ENCODE measurements around the gene RBBP4.
A peak's percentile ranks its signal among the peaks of the same experiment; 100 is the strongest.
"Not testable (repeated sequence)": the region's sequence is repeated elsewhere in the genome, so short reads cannot be mapped to it uniquely, and the experiment has no call there.

RBBP4 gene

DNA sequence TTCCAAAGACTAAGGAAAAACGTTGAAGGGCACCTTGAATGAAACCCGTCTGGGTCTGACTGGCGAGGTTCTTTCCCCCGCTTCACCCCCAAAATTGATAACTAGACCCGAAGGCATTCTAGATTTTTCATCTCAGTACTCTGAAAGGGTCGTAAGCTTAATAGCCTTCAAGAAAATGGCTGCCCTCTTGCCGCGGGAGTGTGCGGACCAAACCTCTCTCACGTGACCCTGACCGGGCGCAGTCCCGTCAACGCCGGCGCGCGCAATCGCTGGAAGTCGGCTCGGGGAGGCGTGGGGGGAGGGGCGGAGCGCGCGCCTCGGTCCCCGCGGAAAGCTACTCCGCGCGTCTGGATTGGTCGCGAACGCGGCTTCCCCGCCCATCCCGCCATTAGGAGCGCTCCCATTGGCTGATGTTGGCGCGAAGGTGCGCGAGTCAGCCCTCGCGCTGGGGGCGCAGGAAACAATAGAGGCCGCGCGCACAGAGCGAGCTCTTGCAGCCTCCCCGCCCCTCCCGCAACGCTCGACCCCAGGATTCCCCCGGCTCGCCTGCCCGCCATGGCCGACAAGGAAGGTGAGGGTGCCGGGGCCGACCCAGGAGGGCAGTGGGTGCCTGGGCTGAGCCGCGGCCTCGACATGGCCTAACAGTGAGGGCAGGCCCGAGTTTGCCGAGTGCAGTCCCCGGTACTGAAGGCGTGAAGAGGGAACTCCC is at the start of gene RBBP4:
Gene RBBP4 (plus strand): TSS at position 457 of the 709 bp plus-strand sequence. CDS start 99 bp downstream, at position 556.
- peak; percentile 95 for DNase-seq (ENCODE audit: low read depth)

DNA sequence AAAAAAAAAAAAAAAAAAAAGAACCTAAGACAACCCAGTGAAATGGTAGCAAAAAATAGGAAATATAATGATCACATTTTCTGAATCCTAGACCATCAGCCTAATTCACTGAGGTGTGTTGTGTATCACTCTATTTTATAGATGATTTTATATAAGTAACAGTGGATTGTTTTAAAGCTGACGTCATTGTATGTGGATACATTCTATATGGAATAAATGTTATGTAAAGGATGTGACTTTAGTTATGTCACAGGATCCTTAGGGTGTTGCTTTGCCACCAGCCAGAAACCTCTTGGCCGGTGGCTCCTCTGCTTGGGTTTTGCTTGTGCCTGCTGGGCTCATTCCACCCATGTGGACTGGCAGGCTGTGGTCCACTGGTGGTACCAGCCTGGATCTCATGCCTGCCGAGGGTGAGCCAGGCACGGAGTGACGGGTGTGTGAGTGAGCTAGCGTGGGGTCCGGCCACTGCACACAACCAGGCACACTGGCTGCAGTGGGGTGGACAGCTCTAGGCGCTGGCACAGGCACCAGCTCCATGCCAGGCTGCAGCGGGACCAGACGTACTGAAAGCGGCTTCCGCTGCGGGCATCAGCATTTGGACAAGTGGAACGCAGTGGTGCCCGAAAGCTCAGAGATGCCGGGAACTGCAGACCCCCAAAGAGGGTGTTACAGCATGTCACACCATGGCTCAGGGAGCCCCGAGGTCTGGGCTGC is 45.1 kb upstream of the RBBP4 start:
- DNase-seq (ENCODE audit: low read depth) = no peak

DNA sequence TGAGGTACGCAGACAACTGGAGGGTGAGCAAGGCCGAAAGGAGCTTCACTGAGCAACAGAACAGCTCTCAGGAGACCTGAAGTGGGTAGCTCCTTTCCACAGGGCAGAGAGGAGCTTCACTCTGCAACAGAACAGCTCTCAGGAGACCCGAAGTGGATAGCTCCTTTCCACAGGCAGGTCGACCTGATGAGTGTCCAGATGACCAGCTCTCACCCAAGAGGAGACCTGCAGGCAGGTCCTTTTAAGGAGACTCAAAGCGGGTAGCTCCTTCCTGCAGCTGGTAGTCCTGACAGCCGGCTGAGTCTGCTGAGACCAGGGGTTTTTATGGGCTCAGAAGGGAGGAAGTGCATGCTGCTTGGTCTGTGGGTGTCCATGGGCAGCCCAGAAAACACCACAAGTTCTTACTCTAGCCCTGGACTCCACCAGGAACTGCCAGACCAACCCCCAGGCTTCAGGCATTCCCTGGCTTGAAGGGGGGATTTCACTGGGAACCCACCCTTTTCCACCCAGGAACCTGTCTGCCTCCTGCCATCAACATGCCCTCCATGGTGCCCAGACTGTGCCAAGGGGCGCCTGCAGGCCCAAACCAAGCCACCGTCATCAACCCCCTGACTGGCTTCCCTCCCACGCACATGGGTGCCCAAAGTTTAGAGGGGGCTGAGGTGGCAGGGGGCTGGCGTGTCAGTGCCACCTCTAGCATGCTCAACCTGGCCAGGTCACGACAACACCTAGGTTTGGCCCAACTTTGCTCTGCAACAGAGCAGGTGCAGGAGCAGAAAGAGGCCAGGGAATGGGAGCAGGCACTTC is 44.2 kb upstream of the RBBP4 start:
- DNase-seq (ENCODE audit: low read depth) = no peak

DNA sequence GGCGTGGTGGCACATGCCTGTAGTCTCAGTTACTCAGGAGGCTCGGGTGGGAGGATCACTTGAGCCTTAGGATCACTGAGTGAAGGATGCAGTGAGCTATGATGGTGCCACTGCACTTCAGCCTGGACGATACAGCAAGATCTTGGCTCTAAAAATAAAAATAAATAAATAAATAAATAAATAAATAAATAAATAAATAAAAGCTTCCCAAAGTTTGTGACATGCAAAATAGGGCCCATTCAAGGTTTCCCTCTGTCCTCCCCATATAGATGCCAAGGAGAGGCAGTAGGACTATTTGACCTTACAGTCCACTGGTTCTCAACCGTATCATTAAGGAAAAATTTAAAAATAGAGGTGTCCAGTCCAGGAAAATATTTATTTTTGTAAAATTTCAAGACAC is 41.8 kb upstream of the RBBP4 start:
- no peak for DNase-seq (ENCODE audit: low read depth)

DNA sequence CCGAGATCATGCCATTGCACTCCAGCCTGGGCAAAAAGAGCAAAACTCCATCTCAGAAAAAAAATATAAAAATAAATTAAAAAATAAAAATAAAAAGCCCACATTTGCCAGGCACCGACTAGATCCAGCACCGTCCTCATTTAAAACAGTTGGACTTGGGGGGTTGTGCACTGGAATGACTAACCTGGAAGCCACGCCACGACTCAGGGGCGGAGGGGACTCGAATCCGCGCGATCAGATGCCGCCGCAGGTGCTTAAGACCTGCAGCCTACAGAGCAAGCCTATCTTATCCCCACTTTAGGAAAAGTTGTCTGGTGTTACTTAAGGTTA is 39.2 kb upstream of the RBBP4 start:
- no peak for DNase-seq (ENCODE audit: low read depth)

DNA sequence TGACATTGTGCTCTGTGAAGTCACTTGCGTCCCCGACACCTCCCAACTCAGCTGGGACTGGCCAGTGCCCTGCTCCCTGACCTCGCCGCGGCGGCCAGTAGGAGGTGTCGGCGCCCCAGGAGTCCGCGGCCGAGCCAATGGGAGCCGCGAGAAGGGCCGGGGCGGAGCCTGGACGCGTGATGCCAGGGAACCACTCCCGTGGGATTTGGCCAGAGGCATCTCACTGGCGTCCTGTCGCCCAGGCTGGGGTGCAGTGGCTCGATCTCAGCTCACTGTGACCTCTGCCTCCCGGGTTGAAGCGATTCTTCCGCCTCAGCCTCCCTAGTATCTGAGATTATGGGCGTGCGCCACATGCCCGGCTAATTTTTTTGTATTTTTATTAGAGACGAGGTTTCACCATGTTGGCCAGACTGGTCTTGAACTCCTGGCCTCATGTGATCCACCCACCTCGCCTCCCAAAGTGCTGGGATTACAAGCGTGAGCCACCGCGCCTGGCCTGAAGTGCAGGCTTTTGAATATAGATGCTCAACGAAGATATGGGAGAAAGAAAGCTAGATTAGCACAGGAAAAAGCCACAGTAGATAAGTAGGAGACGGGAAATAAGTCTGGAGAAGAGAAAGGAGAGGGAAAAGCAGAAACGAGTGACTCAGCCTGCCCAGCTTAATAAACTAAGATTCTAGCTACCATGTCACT is 38.7 kb upstream of the RBBP4 start:
- DNase-seq (ENCODE audit: low read depth) = no peak

DNA sequence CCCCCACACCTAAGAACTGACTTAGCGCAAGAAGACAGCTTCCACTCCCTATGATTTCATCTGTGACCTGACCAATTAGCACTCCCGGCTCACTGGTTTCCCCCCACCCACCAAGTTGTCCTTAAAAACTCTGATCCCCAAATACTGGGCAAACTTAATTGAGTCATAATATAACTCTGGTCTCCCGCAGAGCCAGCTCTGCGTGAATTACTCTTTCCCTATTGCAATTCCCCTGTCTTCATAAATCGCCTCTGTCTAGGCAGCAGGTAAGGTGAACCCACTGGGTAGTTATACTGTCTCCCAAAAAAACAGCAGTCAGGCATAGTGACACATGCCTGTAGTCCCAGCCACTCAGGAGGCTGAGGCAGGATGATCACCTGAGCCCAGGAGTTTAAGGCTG is 37.5 kb upstream of the RBBP4 start:
- no peak for DNase-seq (ENCODE audit: low read depth)

DNA sequence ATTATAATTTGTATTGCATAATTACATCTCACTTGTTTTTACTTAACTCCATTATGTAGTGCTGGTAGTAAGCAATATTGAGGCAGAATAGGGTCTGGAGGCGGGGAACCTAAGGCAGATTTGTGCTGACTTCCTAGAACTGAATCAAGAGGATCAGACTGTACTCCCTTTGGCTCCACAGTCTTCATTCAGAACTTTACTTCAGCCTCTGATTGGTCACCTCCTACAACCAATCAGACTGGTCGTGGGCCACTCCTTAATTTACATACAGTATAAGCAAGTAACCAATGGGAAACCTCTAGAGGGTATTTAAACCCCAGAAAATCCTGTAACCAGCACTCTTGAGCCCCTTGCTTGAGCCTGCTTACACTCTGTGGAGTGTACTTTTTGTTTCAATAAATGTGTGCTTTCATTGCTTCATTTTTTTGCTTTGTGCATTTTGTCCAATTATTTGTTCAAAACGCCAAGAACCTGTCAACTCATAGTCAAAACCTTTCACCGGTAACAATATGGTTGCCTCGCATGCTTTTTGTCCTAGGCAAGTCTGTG is 32.3 kb upstream of the RBBP4 start:
- DNase-seq (ENCODE audit: low read depth) = no peak

DNA sequence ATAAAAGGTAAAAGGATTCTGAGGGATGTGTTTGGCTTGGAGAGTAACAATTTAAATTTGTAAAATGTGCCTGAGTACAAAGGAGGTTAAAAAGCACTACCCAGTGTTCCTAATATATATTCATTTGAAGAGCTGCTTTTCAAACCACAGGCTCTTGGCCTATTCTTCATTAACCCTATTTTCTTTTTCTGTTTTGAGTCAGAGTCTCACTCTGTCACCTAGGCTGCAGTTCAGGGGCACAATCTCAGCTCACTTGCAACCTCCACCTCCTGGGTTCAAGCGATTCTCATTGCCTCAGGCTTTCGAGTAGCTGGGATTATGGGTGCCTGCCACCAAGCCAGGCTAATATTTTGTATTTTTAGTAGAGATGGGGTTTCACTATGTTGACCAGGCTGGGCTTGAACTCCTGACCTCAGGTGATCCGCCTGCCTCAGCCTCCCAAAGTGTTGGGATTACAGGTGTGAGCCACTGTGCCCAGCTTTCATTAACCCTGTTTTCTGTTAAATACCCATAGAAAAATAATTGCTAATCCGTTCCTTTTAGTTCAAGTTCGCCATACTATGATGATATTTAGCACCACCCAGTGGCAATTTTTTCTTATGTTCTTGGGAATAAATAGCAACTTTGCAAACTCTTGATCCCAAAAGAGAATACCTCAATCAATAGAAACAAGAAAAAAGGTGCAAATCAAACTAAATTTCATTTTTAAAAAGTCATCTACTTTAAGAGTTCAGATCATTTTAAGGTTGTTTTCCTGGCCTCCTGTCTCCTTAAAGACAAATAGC is 31.1 kb upstream of the RBBP4 start:
- no peak for DNase-seq (ENCODE audit: low read depth)

DNA sequence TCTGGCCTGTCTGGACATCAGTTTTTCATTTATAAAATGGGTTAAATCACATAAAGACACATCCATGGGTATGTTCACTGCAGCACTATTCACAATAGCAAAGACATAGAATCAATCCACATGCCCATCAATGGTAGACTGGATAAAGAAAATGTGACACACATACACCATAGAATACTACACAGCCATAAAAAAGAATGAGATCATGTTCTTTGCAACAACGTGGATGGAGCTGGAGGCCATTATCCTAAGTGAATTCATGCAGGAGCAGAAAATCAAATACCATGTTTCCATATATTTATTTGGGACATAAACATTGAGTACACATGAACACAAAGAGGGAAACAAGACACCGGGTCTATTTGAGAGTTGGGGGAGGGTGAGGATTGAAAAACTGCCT is 28.8 kb upstream of the RBBP4 start:
- DNase-seq (ENCODE audit: low read depth) = no peak

DNA sequence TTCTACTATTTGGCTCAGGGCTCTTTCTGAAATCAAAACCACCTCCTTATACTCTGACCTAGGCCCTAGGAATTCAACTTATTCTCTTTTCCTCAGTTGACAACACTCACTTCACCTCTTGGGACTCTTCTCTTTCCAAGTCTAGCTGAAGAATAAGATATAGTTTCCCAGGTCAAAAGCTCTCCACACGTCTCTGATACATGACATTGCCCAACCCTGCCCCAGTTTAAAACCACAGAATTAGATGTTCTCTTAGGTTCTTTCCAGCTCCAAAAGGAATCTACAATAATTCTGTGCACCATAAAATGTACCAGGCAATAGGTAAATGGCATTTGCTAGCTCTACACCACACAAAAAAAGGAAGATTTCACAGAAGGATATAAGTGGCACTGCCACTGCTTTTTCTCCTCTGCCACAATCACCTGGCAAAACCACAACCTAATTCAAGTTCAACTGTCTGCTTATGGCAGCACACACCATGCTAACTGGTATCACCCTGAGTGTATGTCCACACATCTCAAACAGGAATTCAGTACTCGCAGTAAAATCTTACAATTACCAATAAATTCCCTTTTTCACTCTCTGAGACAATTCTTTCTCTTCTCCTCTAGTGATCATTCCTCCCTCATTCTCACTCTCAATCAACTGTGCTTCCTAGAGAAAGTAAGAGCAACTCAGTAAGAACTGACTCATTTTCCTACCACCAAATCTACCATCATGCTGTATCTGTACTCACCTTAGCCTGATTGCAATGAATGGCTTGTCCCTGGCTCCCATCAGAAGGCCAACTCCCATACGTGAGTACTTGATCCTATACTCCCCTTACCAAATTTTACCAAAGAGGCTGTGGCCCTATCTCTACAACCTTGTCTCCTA is 28.0 kb upstream of the RBBP4 start:
- DNase-seq (ENCODE audit: low read depth) = no peak

DNA sequence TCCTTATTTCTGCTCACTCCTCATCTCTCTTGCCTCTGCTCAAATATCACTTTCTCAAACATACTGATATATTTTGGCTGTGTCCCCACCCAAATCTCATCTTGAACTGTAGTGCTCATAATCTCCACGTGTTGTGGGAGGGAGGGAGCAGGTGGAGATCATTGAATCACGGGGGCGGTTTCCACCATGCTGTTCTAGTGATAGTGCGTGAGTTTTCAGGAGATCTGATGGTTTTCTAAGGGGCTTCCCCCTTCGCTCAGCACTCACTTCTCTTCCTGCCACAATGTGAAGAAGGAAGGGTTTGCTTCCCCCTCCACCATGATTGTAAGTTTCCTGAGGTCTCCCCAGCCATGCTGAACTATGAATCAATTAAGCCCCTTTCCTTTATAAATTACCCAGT is 27.2 kb upstream of the RBBP4 start:
- no peak for DNase-seq (ENCODE audit: low read depth)

DNA sequence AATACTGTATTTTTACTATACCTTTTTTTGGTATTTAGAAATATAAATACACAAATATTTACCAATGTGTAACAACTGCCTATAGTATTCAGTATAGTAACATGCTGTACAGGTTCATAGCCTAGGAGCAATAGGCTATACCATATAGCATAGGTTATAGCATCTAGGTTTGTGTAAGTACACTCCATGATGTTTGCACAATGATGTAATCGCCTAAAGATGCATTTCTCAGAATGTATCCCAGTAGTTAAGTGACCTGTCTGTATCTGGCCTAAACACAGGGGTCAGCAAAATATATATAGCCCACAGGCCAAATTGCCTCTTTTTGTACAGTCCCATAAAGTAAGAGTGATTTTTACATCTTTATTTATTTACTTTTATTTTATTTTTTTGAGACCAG is 24.8 kb upstream of the RBBP4 start:
- no peak for DNase-seq (ENCODE audit: low read depth)

DNA sequence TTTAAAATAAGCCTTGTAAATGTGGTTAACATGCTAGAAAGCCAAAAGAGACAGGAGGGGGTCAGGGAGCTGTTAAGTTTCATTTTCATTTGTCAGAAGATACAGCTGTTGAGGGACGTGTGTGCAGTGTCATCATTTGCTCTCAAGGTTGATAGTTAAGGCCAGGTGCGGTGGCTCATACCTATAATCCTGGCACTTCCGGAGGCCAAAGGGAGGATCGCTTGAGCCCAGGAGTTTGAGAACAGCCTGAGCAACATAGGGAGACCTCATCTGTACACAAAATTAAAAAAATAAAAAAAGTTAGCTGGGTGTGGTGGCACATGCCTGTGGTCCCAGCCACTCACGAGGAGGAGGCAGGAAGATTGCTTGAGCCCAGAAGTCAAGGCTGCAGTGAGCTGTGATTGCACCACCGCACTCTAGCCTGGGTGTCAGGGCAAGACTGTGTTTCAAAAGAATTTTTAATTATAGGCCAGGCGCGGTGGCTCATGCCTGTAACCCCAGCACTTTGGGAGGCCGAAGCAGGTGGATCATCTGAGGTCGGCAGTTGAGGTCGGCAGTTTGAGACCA is 23.3 kb upstream of the RBBP4 start:
- DNase-seq (ENCODE audit: low read depth) = no peak

DNA sequence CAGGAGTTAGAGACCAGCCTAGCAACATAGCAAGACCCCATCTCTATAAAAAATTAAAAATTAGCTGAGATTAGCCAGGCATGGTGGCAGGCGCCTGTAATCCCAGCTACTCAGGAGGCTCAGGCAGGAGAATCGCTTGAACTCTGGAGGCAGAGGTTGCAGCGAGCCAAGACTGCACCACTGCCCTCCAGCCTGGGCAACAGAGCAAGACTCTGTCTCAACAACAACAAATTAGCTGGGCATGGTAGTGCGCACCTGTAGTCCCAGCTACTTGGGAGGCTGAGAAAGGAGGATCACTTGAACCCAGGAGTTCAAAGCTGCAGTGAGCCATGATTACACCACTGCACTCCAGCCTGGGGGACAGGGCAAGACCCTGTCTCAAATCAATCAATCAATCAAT is 20.8 kb upstream of the RBBP4 start:
- not testable (repeated sequence) for DNase-seq (ENCODE audit: low read depth)

DNA sequence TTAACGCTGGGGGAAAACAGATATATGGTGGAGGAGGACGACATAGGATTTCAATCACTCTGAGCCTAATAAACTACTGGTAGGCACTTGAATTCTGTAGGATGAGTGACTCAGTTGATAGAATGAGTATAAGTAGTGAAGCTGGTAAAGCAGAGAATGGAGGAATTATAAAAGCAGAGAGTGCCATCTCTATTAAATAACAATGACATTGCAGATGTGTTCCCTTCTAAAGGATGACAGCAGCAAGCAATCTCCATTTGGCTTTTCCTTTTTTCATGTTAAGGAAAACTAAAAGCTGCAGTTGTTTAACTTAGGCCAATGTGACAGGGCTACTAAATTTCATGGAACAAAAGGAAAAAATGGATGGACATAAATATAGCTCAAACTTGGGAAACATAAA is 18.2 kb upstream of the RBBP4 start:
- DNase-seq (ENCODE audit: low read depth) = no peak

DNA sequence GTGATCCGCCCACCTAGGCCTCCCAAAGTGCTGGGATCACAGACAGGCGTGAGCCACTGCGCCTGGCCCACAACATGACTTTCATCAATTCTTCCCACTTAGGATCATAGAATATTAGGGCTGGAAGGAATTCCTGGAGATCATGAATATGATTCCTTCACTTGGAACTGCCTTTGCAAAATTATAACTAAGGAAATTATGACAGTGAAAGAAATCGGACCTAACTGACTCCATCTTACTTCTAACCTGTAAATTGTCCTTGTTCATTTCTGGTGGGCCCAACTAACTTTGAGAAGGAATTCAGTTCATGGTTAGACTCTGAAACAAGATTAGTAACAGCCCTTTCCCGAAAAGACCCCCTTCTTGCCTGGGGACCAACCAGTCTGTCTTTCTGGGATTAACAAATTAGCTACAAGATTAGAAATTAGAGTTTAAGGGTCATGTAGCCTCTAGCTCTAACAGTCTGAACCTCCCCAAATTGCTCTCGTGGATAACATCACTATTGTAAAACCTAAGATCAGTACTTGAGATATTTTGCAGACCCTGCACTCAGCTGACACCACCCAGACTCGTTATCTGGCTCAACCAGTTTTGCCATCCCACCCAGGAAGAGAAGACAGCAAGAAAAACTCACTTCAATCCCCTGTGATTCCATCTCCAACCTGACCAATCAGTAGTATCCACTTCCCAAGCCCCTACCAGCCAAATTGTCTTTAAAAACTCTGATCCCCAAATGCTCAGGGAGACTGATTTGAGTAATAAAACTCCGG is 15.3 kb upstream of the RBBP4 start:
- no peak for DNase-seq (ENCODE audit: low read depth)

DNA sequence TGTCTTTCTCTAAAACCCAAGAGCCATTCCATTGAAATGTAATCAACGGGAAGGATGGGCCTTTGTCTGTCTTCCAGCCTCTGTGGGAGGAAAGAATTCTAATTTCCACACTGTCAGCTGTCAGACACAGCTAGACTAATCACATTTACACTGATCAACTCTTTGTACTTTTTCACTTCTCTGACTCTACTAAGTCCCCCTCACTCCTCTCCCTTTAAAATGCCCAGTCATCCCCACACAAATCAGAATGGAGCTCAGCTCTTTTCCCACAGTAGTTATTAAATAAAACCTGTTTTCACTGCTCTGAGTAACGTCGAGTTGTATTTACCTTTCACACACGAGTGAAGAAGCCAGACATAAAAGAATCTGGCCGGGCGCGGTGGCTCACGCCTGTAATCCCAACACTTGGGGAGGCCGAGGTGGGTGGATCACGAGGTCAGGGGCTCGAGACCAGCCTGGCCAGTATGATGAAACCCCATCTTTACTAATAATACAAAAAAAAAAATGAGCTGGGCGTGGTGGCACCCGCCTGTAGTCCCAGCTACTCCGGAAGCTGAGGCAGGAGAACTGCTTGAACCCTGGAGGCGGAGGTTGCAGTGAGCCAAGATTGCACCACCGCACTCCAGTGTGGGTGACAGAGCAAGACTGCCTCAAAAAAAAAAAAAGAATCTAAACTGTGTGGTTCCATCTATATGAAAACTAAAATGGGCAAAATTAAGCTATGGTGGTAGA is 13.9 kb upstream of the RBBP4 start:
- DNase-seq (ENCODE audit: low read depth) = no peak

Data from HS-27A (cell line).